ENCODE data around the gene MAP2K7. TPM values are rescaled to one million over a fixed set of nuclear protein-coding genes. Genes with fewer than 3 reads are reported as not detected.
A peak's percentile ranks its signal among the peaks of the same experiment; 100 is the strongest.

The MAP2K7 gene
- total RNA-seq, 1 experiment from 2014 or later = 10.4 TPM

DNA sequence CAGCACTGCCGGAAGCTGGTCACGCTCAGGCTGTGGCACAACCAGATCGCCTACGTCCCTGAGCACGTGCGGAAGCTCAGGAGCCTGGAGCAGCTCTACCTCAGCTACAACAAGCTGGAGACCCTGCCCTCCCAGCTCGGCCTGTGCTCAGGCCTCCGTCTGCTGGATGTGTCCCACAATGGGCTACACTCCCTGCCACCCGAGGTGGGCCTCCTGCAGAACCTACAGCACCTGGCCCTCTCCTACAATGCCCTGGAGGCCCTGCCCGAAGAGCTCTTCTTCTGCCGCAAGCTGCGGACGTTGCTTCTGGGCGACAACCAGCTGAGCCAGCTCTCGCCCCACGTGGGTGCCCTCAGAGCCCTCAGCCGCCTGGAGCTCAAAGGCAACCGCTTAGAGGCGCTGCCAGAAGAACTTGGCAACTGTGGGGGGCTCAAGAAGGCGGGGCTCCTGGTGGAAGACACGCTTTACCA is 3.2 kb upstream of the MAP2K7 start:
- H3K9me3 ChIP-seq (ENCODE audit: low read length) = no peaks in the 10 kb centered on the region
- H3K79me2 ChIP-seq (ENCODE audit: low read length) = peaks cover 14% of the 10 kb centered on the region
- H3K36me3 ChIP-seq (ENCODE audit: insufficient read depth, low read length) = no peaks in the 10 kb centered on the region
- no peaks in the 10 kb centered on the region for H3K27me3 ChIP-seq (ENCODE audit: low read length)
- H4K20me1 ChIP-seq (ENCODE audit: insufficient read depth, low read depth, low read length) = no peaks in the 10 kb centered on the region; the same call in 1 of the 2 replicates
- no peak for DNase-seq
- H3K9me2 ChIP-seq (replicated peaks; ENCODE audit: insufficient read depth, low read length) = no peaks in the 10 kb centered on the region
- peaks cover 19% of the 10 kb centered on the region for H3K4me1 ChIP-seq (ENCODE audit: low read length)
- H3K27ac ChIP-seq (ENCODE audit: low read length) = no peak overlapping the region
- no peak overlapping the region for H3K4me3 ChIP-seq (ENCODE audit: low read length)
- H3K4me2 ChIP-seq (ENCODE audit: low read depth, low read length, poor library complexity, severe bottlenecking) = no peak overlapping the region
- no peak overlapping the region for H2AFZ ChIP-seq (ENCODE audit: low read length)
- H3K9ac ChIP-seq (ENCODE audit: low read length) = no peak overlapping the region

DNA sequence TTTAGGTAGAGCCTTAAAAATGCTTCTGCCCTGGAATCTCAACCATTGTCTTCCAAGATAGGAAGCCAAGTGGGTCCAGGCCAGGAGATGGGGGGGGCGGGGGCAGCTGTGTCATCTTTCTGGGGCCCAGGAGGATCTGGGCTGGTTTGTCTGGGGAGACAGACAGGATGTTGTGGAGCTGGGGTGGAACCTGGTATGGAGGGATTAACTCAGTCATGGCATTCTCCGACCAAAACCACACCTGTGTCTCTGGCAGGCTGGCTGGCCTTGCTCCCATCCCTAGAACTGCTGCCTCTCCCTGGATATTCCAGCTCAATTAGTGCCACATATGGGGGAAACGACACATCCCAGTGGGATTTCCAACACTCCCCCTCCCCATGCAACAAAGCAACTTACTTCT is 2.7 kb upstream of the MAP2K7 start:
- Histone ChIP-seq H3K79me2 (ENCODE audit: low read length) (peaks cover 19% of the 10 kb centered on the region), H3K27me3 (ENCODE audit: low read length) (no peaks in the 10 kb centered on the region), H4K20me1 (ENCODE audit: insufficient read depth, low read depth, low read length) (no peaks in the 10 kb centered on the region; the same call in 1 of the 2 replicates), H3K9ac (ENCODE audit: low read length) (no peak overlapping the region), H3K9me2 (replicated peaks; ENCODE audit: insufficient read depth, low read length) (no peaks in the 10 kb centered on the region), H3K27ac (ENCODE audit: low read length) (no peak overlapping the region), H3K4me1 (ENCODE audit: low read length) (peaks cover 19% of the 10 kb centered on the region), H3K4me3 (ENCODE audit: low read length) (no peak overlapping the region), H2AFZ (ENCODE audit: low read length) (no peak overlapping the region), H3K9me3 (ENCODE audit: low read length) (no peaks in the 10 kb centered on the region), H3K36me3 (ENCODE audit: insufficient read depth, low read length) (no peaks in the 10 kb centered on the region), H3K4me2 (ENCODE audit: low read depth, low read length, poor library complexity, severe bottlenecking) (no peak overlapping the region)
- no peak for DNase-seq

DNA sequence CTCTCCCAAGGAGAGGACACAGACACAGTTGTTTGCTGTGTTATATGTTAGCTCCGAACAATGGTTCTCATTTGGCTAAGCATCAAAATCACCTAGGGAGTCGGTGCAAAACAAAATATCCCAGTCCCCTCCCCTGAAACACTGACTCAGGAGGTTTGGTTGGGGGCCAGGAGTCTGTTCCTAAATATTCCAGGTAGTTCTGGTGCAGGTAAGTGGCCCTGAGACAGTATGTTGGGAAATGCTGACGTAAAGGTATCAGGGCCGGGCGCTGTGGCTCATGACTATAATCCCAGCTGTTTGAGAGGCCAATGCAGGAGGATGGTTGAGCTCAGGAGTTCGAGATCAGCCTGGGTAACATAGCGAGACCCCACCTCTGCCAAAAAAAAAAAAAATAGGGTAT is 2.3 kb upstream of the MAP2K7 start:
- Histone ChIP-seq H4K20me1 (ENCODE audit: insufficient read depth, low read depth, low read length) (no peaks in the 10 kb centered on the region; the same call in 1 of the 2 replicates), H3K27me3 (ENCODE audit: low read length) (no peaks in the 10 kb centered on the region), H3K27ac (ENCODE audit: low read length) (no peak overlapping the region), H3K79me2 (ENCODE audit: low read length) (peaks cover 23% of the 10 kb centered on the region), H3K9ac (ENCODE audit: low read length) (no peak overlapping the region), H3K36me3 (ENCODE audit: insufficient read depth, low read length) (no peaks in the 10 kb centered on the region), H2AFZ (ENCODE audit: low read length) (no peak overlapping the region), H3K9me3 (ENCODE audit: low read length) (no peaks in the 10 kb centered on the region), H3K4me2 (ENCODE audit: low read depth, low read length, poor library complexity, severe bottlenecking) (no peak overlapping the region), H3K9me2 (replicated peaks; ENCODE audit: insufficient read depth, low read length) (no peaks in the 10 kb centered on the region), H3K4me3 (ENCODE audit: low read length) (no peak overlapping the region), H3K4me1 (ENCODE audit: low read length) (peaks cover 19% of the 10 kb centered on the region)
- no peak for DNase-seq

DNA sequence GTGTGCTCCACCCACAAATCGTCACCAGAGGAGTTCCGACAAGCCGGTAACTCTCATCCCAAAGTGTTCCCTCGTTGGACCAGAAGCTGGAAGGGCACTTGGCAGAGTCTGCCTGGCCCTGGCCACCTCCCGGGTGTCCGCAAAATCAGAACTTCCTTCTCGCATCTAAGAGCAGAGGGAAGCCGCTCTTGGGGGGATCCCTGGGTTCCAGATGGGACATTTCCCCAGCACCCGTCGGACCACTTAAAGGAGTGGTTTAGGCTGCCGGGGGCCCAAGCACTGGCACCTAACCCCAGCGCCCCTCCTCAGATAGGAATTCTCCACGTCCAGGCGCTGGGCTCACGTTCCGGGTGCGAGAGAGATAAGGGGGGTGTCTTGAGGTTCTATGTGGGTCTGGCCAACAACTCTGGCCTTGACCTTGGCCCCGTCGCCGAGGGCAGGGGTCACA is 857 bp upstream of the MAP2K7 start:
- H3K4me3 ChIP-seq (ENCODE audit: low read length) = peak overlapping the region; percentile 75
- H3K27me3 ChIP-seq (ENCODE audit: low read length) = no peaks in the 10 kb centered on the region
- H3K27ac ChIP-seq (ENCODE audit: low read length) = no peak overlapping the region
- peak overlapping the region; percentile 86 for H3K9ac ChIP-seq (ENCODE audit: low read length)
- H3K4me1 ChIP-seq (ENCODE audit: low read length) = peaks cover 19% of the 10 kb centered on the region
- DNase-seq = no peak
- peaks cover 27% of the 10 kb centered on the region for H3K79me2 ChIP-seq (ENCODE audit: low read length)
- H3K9me2 ChIP-seq (replicated peaks; ENCODE audit: insufficient read depth, low read length) = no peaks in the 10 kb centered on the region
- peak overlapping the region; percentile 79; the same call in 1 of the 2 replicates for H2AFZ ChIP-seq (ENCODE audit: low read length)
- H3K4me2 ChIP-seq (ENCODE audit: low read depth, low read length, poor library complexity, severe bottlenecking) = peak overlapping the region; percentile 93
- H4K20me1 ChIP-seq (ENCODE audit: insufficient read depth, low read depth, low read length) = no peaks in the 10 kb centered on the region; the same call in 1 of the 2 replicates
- no peaks in the 10 kb centered on the region for H3K36me3 ChIP-seq (ENCODE audit: insufficient read depth, low read length)
- H3K9me3 ChIP-seq (ENCODE audit: low read length) = no peaks in the 10 kb centered on the region

- Histone ChIP-seq H3K79me2 (ENCODE audit: low read length) (peaks cover 27% of the 10 kb centered on the region), H4K20me1 (ENCODE audit: insufficient read depth, low read depth, low read length) (no peaks in the 10 kb centered on the region; the same call in 1 of the 2 replicates), H3K9me2 (replicated peaks; ENCODE audit: insufficient read depth, low read length) (no peaks in the 10 kb centered on the region), H3K9me3 (ENCODE audit: low read length) (no peaks in the 10 kb centered on the region), H3K36me3 (ENCODE audit: insufficient read depth, low read length) (no peaks in the 10 kb centered on the region), H3K27ac (ENCODE audit: low read length) (peak overlapping the region; percentile 35; the same call in 1 of the 2 replicates), H3K27me3 (ENCODE audit: low read length) (no peaks in the 10 kb centered on the region), H3K4me2 (ENCODE audit: low read depth, low read length, poor library complexity, severe bottlenecking) (peak overlapping the region; percentile 94), H3K4me1 (ENCODE audit: low read length) (peaks cover 19% of the 10 kb centered on the region), H2AFZ (ENCODE audit: low read length) (peak overlapping the region; percentile 48; the same call in 1 of the 2 replicates), H3K4me3 (ENCODE audit: low read length) (peak overlapping the region; percentile 97), H3K9ac (ENCODE audit: low read length) (peak overlapping the region; percentile 91)
- peak; percentile 75 for DNase-seq
Measured at GRCh38 chr19:7904074-7905020, 670 bp downstream of the MAP2K7 start.

- peak overlapping the region; percentile 91 for H3K9ac ChIP-seq (ENCODE audit: low read length)
- no peak overlapping the region for H3K27ac ChIP-seq (ENCODE audit: low read length)
- no peaks in the 10 kb centered on the region for H3K9me3 ChIP-seq (ENCODE audit: low read length)
- DNase-seq = no peak
- H4K20me1 ChIP-seq (ENCODE audit: insufficient read depth, low read depth, low read length) = no peaks in the 10 kb centered on the region; the same call in 1 of the 2 replicates
- H3K4me3 ChIP-seq (ENCODE audit: low read length) = peak overlapping the region; percentile 97; the same call in 1 of the 2 replicates
- peaks cover 19% of the 10 kb centered on the region for H3K4me1 ChIP-seq (ENCODE audit: low read length)
- H3K4me2 ChIP-seq (ENCODE audit: low read depth, low read length, poor library complexity, severe bottlenecking) = peak overlapping the region; percentile 94
- H3K36me3 ChIP-seq (ENCODE audit: insufficient read depth, low read length) = no peaks in the 10 kb centered on the region
- no peaks in the 10 kb centered on the region for H3K27me3 ChIP-seq (ENCODE audit: low read length)
- H3K9me2 ChIP-seq (replicated peaks; ENCODE audit: insufficient read depth, low read length) = no peaks in the 10 kb centered on the region
- H2AFZ ChIP-seq (ENCODE audit: low read length) = no peak overlapping the region
- H3K79me2 ChIP-seq (ENCODE audit: low read length) = peaks cover 27% of the 10 kb centered on the region
Measured at GRCh38 chr19:7905268-7905667, 1.6 kb downstream of the MAP2K7 start.

DNA sequence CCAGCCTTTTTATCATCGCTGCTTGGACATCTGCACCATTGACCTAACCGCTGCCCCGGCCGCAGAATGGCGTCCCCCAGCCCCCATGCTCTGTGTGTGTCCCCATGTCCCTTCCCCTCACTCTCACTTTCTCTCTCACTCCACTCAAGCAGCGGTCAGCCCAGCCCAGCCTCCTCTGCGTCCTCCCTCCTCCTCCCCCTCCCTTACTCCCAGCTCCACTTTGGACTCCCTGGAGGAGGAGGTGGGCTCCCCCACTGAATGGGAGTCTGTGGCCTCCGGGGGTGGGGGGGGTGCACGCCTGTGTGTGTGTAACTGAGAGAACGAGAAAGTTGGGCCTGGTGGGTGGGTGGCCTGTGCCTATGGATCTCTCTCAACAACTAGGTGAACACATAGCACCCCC is 2.2 kb downstream of the MAP2K7 start:
- no peak for DNase-seq
- Histone ChIP-seq H3K9me2 (replicated peaks; ENCODE audit: insufficient read depth, low read length) (no peaks in the 10 kb centered on the region), H3K9me3 (ENCODE audit: low read length) (no peaks in the 10 kb centered on the region), H3K27me3 (ENCODE audit: low read length) (no peaks in the 10 kb centered on the region), H3K4me3 (ENCODE audit: low read length) (no peak overlapping the region), H3K9ac (ENCODE audit: low read length) (0 out of 2 replicates have a peak overlapping the region, but pooled peaks have one; percentile 10), H3K4me2 (ENCODE audit: low read depth, low read length, poor library complexity, severe bottlenecking) (no peak overlapping the region), H3K27ac (ENCODE audit: low read length) (no peak overlapping the region), H4K20me1 (ENCODE audit: insufficient read depth, low read depth, low read length) (no peaks in the 10 kb centered on the region; the same call in 1 of the 2 replicates), H3K4me1 (ENCODE audit: low read length) (peaks cover 19% of the 10 kb centered on the region), H3K79me2 (ENCODE audit: low read length) (peaks cover 27% of the 10 kb centered on the region), H2AFZ (ENCODE audit: low read length) (no peak overlapping the region), H3K36me3 (ENCODE audit: insufficient read depth, low read length) (no peaks in the 10 kb centered on the region)

DNA sequence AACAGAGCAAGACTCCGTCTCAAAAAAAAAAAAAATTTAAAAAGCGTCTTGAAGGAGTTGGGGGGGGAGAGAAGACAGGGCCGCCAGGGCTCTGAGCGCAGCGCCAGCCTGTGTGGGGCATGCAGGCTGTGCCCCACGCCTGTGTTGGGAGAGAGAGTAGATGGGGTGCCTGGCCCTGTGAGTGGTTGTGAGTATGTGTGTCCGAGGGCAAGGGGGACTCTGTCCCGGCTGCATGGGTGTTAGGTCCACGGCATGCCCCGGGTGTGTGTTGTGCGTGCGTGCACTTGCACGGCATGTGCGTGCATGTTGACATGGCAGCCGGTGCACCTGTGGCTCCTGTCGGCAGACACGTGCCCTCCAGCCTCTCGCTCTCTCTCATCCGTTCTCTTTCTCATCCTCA is 3.4 kb downstream of the MAP2K7 start:
- Histone ChIP-seq H3K27ac (ENCODE audit: low read length) (no peak overlapping the region), H2AFZ (ENCODE audit: low read length) (no peak overlapping the region), H3K4me1 (ENCODE audit: low read length) (peaks cover 19% of the 10 kb centered on the region), H3K27me3 (ENCODE audit: low read length) (no peaks in the 10 kb centered on the region), H3K4me3 (ENCODE audit: low read length) (no peak overlapping the region), H3K4me2 (ENCODE audit: low read depth, low read length, poor library complexity, severe bottlenecking) (no peak overlapping the region), H4K20me1 (ENCODE audit: insufficient read depth, low read depth, low read length) (no peaks in the 10 kb centered on the region; the same call in 1 of the 2 replicates), H3K79me2 (ENCODE audit: low read length) (peaks cover 27% of the 10 kb centered on the region), H3K9me3 (ENCODE audit: low read length) (no peaks in the 10 kb centered on the region), H3K36me3 (ENCODE audit: insufficient read depth, low read length) (no peaks in the 10 kb centered on the region), H3K9me2 (replicated peaks; ENCODE audit: insufficient read depth, low read length) (no peaks in the 10 kb centered on the region), H3K9ac (ENCODE audit: low read length) (no peak overlapping the region)
- no peak for DNase-seq

All from Karpas-422 (cell line).